Cardiac muscle cell (in vitro differentiated cells and primary cell): ENCODE results near the gene LMNA. TPM values are rescaled to one million over a fixed set of nuclear protein-coding genes. Genes with fewer than 3 reads are reported as not detected.

Experiments
- DNase-seq, 2 donors: peaks; one replicate each; pipeline versions ENCODE4 v3.0.0 to v3.0.0-alpha.2; 2010 to 2017; ENCODE audit warnings: low read depth in 1 of 2, low spot score in 1 of 2
- H3K27ac ChIP-seq: fragments of 200-600 bp; sonication (generic); 2 replicates; pipeline ENCODE4 v1.5.1; 2016
- H3K27me3 ChIP-seq: fragments of 200-600 bp; sonication (generic); 2 replicates; pipeline ENCODE4 v1.6.0; 2016; ENCODE audit warnings: control low read depth
- H3K36me3 ChIP-seq: fragments of 200-600 bp; sonication (generic); 2 replicates; pipeline ENCODE4 v1.5.1; 2016; ENCODE audit warnings: control low read depth
- H3K4me1 ChIP-seq: fragments of 200-600 bp; sonication (generic); 2 replicates; pipeline ENCODE4 v1.8.1; 2017; ENCODE audit warnings: low read depth, mild to moderate bottlenecking, mixed run types
- H3K4me3 ChIP-seq: fragments of 200-600 bp; sonication (generic); 2 replicates; pipeline ENCODE4 v1.5.1; 2016; ENCODE audit warnings: mild to moderate bottlenecking
- H3K9me3 ChIP-seq: fragments of 200-600 bp; sonication (generic); 2 replicates; pipeline ENCODE4 v1.5.1; 2017; ENCODE audit warnings: low read depth, mild to moderate bottlenecking, control low read depth
- CTCF ChIP-seq: IDR thresholded peaks from 2 replicates; pipeline ENCODE4 v1.5.1; 2012; ENCODE audit warnings: low read depth, mild to moderate bottlenecking, low read length
- polyA plus RNA-seq: library from polyadenylated mRNA; unstranded; fragments of >200 nt; fragmentation: Nextera tagmentation; extraction: Ambion mirVana; gene quantifications from 2 replicates; pipeline ENCODE4 v1.2.1, GENCODE V29; 2016
- total RNA-seq: library from RNA; depleted of rRNA; stranded (reverse); fragments of >200 nt; gene quantifications from 2 replicates; pipeline ENCODE4 v1.2.3, GENCODE V29; 2016

The LMNA gene
- total and polyA plus RNA-seq, 2 experiments from 2014 or later: 128 to 149 TPM

GRCh38 chr1:156154317-156154749, 39.8 kb downstream of the LMNA start:
- peaks cover 20% of the 10 kb centered on the region for H3K27me3 ChIP-seq
- no peaks in the 10 kb centered on the region for H3K9me3 ChIP-seq
- TF ChIP-seq CTCF: no peak
- no peaks in the 10 kb centered on the region for H3K4me1 ChIP-seq
- H3K4me3 ChIP-seq: no peak overlapping the region
- H3K27ac ChIP-seq: no peak overlapping the region
- DNase-seq: no peak
- no peaks in the 10 kb centered on the region for H3K36me3 ChIP-seq

GRCh38 chr1:156155756-156156510, 41.4 kb downstream of the LMNA start:
- no peak overlapping the region for H3K4me3 ChIP-seq
- no peak overlapping the region for H3K27ac ChIP-seq
- no peak for DNase-seq
- no peak for TF ChIP-seq CTCF
- H3K9me3 ChIP-seq: no peaks in the 10 kb centered on the region
- no peaks in the 10 kb centered on the region for H3K4me1 ChIP-seq
- H3K36me3 ChIP-seq: no peaks in the 10 kb centered on the region
- peaks cover 4% of the 10 kb centered on the region for H3K27me3 ChIP-seq

GRCh38 chr1:156157506-156157905, 43.0 kb downstream of the LMNA start:
- Histone ChIP-seq H3K4me1 (peaks cover 10% of the 10 kb centered on the region), H3K4me3 (no peak overlapping the region), H3K36me3 (no peaks in the 10 kb centered on the region), H3K9me3 (no peaks in the 10 kb centered on the region), H3K27me3 (no peaks in the 10 kb centered on the region), H3K27ac (no peak overlapping the region)
- no peak for TF ChIP-seq CTCF
- DNase-seq: no peak

- H3K27ac ChIP-seq: no peak overlapping the region
- DNase-seq: no peak
- no peaks in the 10 kb centered on the region for H3K9me3 ChIP-seq
- no peaks in the 10 kb centered on the region for H3K36me3 ChIP-seq
- no peak overlapping the region for H3K4me3 ChIP-seq
- TF ChIP-seq CTCF: no peak
- H3K4me1 ChIP-seq: peaks cover 10% of the 10 kb centered on the region
- H3K27me3 ChIP-seq: no peaks in the 10 kb centered on the region
These were observed 43.5 kb downstream of the LMNA start for GRCh38 chr1:156157966-156158365.

GRCh38 chr1:156160000-156160742, 45.7 kb downstream of the LMNA start:
- peak overlapping the region; percentile 18 for H3K4me3 ChIP-seq
- no peaks in the 10 kb centered on the region for H3K36me3 ChIP-seq
- TF ChIP-seq CTCF: no peak
- H3K9me3 ChIP-seq: no peaks in the 10 kb centered on the region
- no peaks in the 10 kb centered on the region for H3K27me3 ChIP-seq
- H3K27ac ChIP-seq: no peak overlapping the region
- H3K4me1 ChIP-seq: peaks cover 10% of the 10 kb centered on the region
- peak in 1 of 2 donors; percentile 30 for DNase-seq
